Non-pigmented ciliary epithelial cell (primary cell): ENCODE results near the gene FAM171A2.

Experiments used
- DNase-seq: peaks from one replicate; pipeline ENCODE4 v3.0.0-alpha.2; 2010; ENCODE audit warnings: low read depth

The FAM171A2 gene

DNA sequence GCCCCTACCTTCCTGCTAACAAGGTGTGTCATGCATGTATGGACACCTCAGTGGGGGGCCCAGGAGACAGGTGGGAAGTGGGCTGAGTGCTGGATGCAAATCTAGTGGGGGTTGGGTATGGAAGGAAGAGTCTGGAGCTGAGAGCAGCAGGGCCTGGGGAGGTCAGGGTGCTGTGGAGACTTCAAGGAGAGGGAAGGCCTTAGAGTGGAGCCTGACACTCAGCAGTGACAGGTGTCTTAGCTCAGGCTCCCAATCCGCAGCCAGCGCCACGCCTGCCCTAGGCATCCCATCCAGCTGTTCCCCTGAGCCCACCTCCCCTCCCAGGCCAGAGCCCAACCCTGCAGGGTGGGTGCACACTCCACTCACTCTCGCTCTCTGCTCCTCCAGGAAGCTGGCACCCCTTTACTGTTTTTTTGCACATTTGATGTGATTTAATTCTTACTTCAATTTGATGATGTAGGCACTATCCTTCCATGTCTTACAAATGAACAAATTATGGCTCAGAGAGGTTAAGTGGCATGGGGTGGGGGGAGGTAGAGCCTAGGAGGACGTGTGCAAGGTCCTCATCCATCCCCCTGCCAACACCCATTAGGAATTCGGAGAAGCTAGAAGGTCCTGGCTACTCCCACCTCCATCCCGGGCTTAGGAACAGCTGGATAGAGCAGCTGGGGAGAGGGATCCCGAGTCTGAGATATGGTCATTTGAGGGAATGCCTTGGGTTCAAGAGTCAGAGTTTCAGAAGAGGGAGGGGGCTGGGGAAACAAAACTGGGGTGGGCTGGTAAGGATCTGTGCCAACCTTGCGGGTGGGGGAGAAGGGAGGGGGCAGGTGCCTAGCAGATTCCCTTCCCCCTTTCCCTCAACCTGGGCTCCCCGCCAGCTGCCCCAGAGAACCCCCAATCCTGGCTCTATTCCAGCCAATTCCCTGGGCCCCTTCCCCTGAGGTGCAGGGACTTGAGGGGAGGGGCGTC lies 2.1 kb downstream of the FAM171A2 start:
- DNase-seq, result no peak

DNA sequence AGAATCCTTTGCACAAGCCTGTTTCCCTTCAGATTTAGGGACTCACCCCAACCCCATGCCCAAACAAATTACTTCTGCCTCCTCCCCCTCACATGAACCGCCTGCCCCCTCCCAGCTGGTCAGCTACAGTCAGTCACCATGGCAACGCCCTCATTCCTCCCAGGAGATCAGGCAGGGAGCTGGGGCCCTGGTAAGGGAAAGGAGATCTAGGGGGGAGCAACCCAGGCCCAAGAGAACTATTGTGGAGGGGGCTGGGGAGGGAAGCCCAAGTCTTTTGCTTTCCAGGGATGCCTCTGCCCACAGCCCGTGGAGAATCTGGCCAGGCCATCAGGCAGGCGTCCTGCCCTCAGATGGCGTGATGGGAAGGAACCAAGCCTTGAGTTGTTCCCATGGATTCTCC lies 2.8 kb downstream of the FAM171A2 start:
- no peak for DNase-seq

DNA sequence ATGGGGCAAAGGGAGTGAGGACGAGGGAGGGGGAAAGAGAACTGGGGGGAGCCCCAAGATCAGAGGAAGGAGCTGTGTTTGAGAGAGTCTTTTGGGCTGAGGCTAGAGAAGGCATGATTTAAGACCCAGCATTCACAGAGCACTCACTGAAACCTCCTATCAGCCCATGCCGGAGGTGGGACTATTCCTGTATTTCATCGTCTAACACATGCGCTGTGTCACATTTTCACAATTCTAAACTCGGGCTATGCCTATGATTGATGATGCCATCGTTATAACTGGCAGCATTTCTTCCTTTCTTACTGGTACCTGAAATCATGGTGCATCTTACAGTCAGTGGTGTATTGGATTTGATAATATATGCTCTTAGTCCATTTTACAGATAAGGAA lies 3.5 kb downstream of the FAM171A2 start:
- DNase-seq, result no peak

DNA sequence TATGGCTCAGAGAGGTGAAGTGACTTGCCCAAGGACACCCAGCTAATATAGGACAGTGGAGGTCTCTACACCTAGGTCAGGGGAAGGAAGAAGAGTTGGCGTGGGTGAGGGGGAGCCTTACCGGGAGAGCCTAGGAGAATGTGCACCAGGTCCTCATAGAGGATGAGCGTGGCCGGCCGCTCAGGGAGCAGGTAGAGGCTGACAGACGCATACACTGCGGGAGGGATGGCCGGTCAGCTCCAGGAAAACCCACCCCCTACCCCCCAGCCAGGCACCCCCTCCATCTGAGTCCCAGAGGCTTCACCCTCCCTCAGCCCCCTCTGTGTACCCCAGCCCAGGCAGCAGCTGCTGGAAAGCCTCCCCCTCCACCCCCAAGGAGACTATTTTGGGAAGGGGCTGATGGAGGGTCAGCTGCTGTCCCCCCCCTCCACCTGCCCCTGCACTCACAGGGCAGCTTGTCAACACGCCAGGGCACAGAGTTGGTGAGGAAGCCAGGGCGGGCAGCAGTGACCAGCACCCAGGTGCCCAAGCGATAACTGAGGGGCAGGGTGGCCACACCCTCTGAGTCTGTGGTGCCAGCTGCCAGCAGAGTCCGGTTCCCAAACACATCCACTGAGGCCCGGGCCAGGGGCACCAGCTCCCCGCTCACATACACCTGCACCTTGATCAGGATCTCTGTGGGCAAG lies 4.1 kb downstream of the FAM171A2 start:
- DNase-seq, result no peak

DNA sequence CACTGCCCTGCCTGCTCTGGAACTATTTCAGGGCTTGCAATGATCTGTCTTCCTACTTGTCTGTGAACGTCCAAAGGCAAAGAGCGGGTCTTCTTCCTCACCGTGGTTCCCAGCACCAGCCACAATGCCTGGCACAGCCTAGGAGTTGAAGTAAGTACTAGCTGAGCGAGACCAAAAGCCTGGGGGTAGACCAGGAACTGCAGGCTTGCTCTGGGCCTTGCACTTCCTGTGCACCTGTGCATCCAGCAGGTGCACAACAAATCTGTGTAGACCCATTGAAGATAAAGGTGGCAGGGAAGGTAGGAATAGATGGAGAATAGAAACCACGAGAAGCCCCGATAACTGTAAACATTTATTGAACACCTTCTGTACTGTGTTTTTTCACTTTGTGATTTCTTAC lies 4.6 kb downstream of the FAM171A2 start:
- DNase-seq, result no peak

DNA sequence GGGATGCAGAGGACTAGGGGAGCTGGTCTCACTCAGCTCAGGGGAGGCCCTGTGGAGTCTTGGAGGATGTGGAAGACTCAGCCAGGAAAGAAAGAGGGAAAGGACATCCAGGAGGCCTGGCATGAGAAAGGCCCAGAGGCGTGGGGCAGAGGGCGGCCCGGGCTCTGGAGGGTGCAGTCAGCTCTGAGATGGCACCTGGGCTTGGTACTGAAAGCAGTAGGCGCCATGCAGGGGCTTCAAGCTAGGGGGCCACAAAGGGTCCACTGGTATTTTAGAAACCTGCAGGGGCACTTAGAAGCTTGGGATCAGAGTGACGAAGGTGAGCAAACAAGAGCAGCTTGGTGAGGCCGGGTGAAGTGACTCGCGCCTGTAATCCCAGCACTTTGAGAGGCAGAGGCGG lies 5.6 kb downstream of the FAM171A2 start:
- no peak for DNase-seq

DNA sequence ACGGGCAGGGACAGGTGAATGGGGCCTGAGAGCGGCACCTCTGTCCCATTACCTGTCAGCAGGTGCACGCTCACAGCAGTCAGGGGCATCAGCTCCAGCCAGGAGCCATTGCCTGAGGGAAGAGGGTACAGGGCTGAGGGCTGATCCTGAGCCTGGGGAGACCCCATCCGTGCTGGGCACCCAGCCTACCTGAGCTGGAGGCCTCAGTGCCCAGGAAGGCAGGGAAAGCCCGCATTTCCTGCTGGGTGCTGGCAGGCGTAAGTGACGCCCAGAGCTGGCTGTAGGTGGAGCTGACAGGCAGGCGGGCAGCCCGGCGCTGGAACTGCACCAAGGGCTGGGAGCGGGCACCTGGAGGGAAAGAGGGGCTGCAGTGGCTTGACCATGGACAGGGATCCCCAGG lies 7.4 kb downstream of the FAM171A2 start:
- DNase-seq, result no peak

DNA sequence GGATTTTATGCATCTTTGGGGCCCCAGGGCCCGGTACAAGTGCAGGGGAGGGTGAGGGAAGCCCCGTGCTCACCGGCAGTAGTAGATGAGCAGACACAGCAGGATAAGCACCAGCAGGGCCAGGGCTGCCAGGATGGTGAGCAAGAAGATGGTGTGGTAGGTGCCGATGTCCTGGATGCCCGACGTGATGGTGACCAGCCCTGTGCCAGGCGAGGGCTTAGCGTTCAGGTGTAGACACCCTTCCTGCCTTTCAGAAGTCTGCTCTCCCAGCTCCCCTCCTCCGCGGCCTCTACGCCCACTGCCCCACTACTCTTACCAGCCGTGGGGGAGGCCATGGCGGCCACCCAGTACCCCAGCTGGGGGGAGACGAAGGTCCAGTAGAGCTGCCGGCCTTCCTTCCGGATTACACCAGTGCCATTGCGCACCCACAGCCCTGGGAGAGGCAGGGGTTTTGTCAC lies 8.0 kb downstream of the FAM171A2 start:
- DNase-seq, result no peak

DNA sequence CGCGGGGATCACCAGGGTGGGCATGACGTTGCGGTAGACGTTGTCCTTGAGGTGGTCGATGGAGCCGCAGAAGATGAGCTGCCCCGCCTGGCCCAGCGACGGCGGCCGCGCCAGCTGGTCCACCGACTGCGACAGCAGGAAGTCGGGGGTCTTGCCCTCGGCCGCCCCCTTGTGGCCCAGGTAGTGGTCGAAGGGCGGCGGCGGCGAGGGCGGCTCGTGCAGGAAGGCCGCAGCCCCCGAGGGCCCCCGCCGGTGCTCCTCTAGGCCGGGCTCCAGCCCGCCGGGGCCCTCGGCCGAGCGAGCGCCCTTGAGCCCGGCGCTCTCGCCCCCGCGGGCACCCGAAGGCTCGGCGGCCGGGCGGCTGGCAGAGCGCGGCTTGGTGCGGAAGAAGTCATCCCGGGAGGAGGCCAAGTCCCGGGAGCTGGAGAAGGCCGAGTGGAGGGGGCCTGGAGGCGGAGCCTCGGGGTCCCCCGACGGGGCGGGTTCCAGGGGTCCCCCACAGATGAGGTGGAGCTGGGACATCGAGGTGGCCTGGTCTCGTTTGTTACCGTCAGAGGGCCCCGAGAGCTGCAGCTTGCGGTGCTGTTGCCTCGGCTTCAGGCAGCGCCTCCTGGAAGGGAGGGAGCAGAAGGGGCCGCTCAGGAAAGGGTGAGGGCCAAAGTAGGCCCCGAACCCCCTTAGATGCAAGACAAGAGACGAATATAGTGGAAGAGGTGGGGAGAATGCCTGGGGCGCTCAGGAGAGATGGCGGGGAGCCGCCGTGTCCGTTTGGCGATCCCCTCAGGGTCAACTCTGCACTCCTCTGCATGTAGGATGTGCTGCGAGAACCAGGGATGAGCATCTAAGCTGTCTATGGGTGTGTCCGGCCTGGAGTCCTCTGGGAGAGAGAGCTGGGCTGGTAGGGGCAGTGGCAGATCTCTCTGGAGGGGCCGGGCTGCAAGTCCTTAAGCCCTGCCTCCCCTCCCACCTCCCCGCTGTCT lies 8.8 kb downstream of the FAM171A2 start:
- no peak for DNase-seq

DNA sequence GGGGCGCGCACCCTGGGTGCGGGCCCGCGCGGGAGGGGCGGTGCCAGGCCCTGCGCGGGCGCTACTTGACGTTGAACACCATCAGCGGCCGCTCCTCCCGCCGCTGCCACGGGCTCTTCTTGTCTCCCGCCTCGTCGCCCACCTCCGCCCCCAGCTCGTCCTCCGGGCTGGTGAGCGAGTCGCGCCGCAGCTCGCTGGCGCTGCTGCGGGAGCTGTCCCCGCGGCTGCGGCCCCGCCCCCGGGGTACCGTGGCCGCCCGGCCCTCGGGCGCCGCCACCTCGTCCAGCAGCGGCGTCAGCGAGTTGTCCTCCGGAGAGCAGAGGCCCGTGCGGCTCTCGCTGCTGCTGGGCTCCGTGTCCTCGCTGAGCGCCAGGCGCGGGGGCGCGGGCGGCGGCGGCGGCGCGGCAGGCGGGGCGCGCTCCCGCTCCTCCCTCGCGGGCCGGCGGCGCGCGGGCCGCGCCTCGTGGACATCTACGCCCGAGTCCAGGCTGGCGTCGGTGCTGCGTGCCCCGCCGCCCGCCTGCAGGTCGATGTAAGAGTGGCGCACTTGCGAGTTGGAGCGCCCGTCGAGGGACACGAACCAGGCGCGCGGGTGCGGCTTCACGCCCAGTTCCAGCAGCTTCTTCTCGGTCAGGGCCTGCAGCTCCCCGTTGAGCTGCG lies 9.9 kb downstream of the FAM171A2 start:
- DNase-seq, result no peak

DNA sequence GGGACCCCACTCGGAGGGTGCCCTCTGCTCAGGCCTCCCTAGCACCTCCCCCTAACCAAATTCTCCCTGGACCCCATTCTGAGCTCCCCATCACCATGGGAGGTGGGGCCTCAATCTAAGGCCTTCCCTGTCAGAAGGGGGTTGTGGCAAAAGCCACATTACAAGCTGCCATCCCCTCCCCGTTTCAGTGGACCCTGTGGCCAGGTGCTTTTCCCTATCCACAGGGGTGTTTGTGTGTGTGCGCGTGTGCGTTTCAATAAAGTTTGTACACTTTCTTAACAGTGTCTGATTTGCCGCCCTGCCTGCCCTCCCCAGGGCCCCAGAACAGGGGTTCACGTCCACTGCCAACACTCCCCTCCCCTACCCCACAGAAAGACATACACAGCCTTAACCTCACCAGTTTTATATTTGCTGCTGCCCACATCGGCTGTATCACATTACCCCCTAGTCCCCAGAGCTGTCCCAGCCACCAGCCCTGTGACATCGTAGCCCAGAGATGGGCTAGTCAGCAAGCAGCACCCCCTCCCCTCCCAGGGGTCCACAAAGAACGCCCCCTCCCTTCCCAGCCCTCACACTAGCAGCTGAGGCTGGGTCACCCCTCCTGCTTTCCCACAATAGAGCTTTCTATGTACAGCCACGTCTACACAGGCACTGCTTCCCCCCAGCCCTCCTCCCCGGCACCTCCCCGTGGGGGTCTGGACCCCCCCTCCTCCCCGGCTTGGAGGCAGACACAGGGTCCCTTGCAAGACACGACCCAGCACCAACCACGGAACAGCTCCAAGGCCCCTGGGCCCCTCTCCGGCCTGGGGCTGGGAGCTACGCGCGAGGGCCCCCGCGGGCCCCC lies 10.6 kb downstream of the FAM171A2 start:
- no peak for DNase-seq

DNA sequence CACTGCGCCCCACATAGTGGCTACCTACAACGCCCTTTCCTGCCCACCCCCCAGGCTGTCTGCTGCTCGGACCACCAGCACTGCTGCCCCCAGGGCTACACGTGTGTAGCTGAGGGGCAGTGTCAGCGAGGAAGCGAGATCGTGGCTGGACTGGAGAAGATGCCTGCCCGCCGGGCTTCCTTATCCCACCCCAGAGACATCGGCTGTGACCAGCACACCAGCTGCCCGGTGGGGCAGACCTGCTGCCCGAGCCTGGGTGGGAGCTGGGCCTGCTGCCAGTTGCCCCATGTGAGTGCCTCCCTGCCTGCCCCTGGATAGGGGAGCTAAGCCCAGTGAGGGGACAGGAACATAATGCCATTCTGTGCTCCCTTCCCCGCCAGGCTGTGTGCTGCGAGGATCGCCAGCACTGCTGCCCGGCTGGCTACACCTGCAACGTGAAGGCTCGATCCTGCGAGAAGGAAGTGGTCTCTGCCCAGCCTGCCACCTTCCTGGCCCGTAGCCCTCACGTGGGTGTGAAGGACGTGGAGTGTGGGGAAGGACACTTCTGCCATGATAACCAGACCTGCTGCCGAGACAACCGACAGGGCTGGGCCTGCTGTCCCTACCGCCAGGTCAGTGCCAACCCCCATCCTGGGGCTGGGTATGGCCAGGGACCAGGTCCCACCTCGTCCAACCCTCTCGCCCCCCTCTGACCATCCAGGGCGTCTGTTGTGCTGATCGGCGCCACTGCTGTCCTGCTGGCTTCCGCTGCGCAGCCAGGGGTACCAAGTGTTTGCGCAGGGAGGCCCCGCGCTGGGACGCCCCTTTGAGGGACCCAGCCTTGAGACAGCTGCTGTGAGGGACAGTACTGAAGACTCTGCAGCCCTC lies 11.5 kb downstream of the FAM171A2 start:
- no peak for DNase-seq

DNA sequence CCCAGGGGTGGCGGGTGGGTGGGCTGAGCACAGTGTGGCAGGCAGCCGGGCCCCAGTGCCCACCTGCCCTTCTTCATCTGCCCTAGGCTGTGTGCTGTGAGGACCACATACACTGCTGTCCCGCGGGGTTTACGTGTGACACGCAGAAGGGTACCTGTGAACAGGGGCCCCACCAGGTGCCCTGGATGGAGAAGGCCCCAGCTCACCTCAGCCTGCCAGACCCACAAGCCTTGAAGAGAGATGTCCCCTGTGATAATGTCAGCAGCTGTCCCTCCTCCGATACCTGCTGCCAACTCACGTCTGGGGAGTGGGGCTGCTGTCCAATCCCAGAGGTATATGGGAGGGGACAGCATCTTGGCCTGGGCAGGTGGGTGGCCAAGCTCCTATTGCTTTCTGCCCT lies 12.2 kb downstream of the FAM171A2 start:
- DNase-seq, result no peak

DNA sequence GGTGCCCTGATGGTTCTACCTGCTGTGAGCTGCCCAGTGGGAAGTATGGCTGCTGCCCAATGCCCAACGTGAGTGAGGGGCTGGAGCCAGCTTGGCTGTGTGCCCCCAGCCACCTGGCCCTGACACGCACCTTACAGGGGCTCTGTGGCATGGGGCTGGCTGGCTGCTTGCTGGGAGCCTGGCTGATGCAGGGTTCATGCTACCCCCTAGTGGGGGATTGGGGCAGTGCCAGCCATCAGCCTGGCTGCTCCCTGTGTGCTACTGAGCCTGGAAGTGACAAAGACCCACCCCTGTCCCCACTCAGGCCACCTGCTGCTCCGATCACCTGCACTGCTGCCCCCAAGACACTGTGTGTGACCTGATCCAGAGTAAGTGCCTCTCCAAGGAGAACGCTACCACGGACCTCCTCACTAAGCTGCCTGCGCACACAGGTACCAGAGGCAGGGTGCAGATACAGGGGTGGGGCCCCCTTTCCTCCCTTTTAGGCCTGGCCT lies 12.9 kb downstream of the FAM171A2 start:
- DNase-seq, result no peak

DNA sequence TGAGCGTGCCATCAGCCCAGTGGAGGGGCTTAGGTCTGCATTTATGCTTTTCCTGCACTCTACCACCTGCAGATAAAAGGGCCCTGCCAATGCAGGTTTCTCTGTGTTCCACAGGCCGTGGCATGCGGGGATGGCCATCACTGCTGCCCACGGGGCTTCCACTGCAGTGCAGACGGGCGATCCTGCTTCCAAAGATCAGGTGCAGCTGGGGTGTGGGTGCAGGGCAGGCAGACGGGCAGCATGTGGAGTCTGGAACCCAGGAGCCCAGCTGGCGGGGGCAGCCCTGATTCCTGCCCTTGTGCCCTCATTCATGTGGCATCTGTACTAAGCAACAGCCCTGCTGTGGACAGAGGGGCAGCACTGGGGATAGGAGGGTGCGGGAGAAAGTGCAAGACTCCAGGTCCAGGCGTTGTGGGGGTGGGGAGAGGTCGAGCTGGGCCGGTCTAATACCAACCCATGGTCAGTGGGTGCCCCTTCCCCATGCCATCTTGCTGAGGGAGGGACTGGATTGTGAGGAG lies 14.0 kb downstream of the FAM171A2 start:
- DNase-seq, result no peak

DNA sequence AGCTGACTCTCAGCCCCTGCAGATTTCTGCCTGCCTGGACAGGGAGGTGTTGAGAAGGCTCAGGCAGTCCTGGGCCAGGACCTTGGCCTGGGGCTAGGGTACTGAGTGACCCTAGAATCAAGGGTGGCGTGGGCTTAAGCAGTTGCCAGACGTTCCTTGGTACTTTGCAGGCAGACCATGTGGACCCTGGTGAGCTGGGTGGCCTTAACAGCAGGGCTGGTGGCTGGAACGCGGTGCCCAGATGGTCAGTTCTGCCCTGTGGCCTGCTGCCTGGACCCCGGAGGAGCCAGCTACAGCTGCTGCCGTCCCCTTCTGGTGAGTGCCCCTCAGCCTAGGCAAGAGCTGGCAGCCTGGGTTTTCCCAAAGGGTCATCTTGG lies 14.7 kb downstream of the FAM171A2 start:
- DNase-seq, result no peak

DNA sequence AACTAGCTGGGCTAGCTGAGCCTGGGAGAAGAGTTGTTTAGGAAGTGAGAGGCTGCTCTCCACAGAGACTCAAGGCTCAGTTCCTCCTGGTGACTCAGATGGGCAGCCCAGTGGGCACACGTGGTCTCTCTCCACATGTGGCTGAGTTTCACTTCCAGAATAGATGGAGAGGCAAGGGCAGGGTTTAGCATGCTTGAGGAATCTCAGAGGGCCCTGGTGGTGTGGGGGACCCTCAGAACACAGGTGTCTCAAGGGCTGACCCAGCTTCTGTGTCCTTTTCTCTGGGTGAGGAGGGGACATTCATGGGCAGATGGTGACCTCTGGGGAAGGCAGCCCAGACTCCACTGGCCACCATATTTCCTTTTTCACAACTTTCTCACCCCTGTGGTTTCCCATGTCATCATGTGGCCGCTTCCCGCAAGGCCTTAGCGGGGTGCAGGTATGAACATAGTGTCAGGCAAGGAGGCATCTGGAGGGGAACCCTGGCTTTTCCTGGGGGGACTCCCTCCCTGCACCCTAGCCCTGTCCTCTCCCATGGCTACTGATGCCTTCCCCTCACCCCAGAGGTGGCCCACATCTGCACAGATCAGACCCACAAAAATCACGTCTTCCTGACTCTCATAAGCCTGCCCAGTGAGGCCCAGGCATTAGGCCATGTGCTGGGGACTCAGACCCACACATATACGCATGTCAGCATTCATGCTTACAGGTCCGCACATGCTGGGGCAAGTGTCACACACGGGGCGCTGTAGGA lies 15.2 kb downstream of the FAM171A2 start:
- no peak for DNase-seq
